OCI-LY1 (cell line): ENCODE measurements around the gene ACOX1.

Experiments used
- H2AFZ ChIP-seq: fragments of 200-600 bp; sonication (generic), shearing (Covaris generic); 2 replicates; pipeline ENCODE4 v1.6.0; 2014; ENCODE audit warnings: antibody characterized with exemption, mild to moderate bottlenecking, low read length
- H3F3A ChIP-seq: fragments of 200-600 bp; sonication (generic), shearing (Covaris generic); 2 replicates; pipeline ENCODE4 v1.6.0; 2014; ENCODE audit warnings: mild to moderate bottlenecking, antibody characterized with exemption, low read length, moderate library complexity; ENCODE audit not compliant: insufficient read depth
- H3K27ac ChIP-seq: fragments of 200-600 bp; sonication (generic); 2 replicates; pipeline ENCODE4 v1.5.1; 2014; ENCODE audit warnings: low read length, mixed run types, mild to moderate bottlenecking, low read depth; ENCODE audit not compliant: poor library complexity, severe bottlenecking
- H3K27me3 ChIP-seq: fragments of 200-600 bp; sonication (generic); 2 replicates; pipeline ENCODE4 v1.6.0; 2014; ENCODE audit warnings: antibody characterized with exemption, mild to moderate bottlenecking, low read length, moderate library complexity; ENCODE audit not compliant: insufficient read depth
- H3K36me3 ChIP-seq: fragments of 200-600 bp; sonication (generic); 2 replicates; pipeline ENCODE4 v1.6.1; 2014; ENCODE audit warnings: mild to moderate bottlenecking, antibody characterized with exemption, low read length, moderate library complexity, mixed read lengths; ENCODE audit not compliant: insufficient read depth
- H3K4me1 ChIP-seq: fragments of 200-600 bp; sonication (generic); 2 replicates; pipeline ENCODE4 v1.5.1; 2014; ENCODE audit warnings: mild to moderate bottlenecking, low read length, moderate library complexity; ENCODE audit not compliant: insufficient read depth, severe bottlenecking
- H3K4me2 ChIP-seq: fragments of 200-600 bp; sonication (generic), shearing (Covaris generic); 2 replicates; pipeline ENCODE4 v1.6.1; 2014; ENCODE audit warnings: low read length
- H3K4me3 ChIP-seq: fragments of 200-600 bp; sonication (generic); 2 replicates; pipeline ENCODE4 v1.5.1; 2014; ENCODE audit warnings: low read length, low read depth, mild to moderate bottlenecking, mixed read lengths; ENCODE audit not compliant: poor library complexity, severe bottlenecking
- H3K79me2 ChIP-seq: fragments of 200-600 bp; shearing (Covaris generic); 2 replicates; pipeline ENCODE4 v1.6.1; 2016; ENCODE audit warnings: mixed run types, low read length, mixed read lengths; ENCODE audit not compliant: insufficient read depth
- H3K9ac ChIP-seq: fragments of 200-600 bp; sonication (generic), shearing (Covaris generic); 2 replicates; pipeline ENCODE4 v1.6.1; 2014; ENCODE audit warnings: mild to moderate bottlenecking, low read length, mixed read lengths
- H3K9me2 ChIP-seq: fragments of 200-600 bp; sonication (generic), shearing (Covaris generic); 2 replicates; pipeline ENCODE4 v1.6.1; 2014; ENCODE audit warnings: low read depth, mild to moderate bottlenecking, low read length, mixed read lengths
- H3K9me3 ChIP-seq: fragments of 200-600 bp; shearing (Covaris generic); 2 replicates; pipeline ENCODE4 v1.6.1; 2014; ENCODE audit warnings: low read length, mixed read lengths
- H4K20me1 ChIP-seq: fragments of 200-600 bp; sonication (generic), shearing (Covaris generic); 2 replicates; pipeline ENCODE4 v1.6.0; 2016; ENCODE audit warnings: mild to moderate bottlenecking, low read length; ENCODE audit not compliant: insufficient read depth
- CTCF ChIP-seq: fragments of 200-600 bp; sonication (generic), shearing (Covaris generic); IDR thresholded peaks from 2 replicates; pipeline ENCODE4 v1.5.1; 2017; ENCODE audit warnings: mild to moderate bottlenecking, antibody characterized with exemption, low read length, moderate library complexity, mixed read lengths
- EZH2 ChIP-seq: fragments of 200-600 bp; sonication (generic), shearing (Covaris generic); IDR thresholded peaks from 2 replicates; pipeline ENCODE4 v1.8.0; 2017; ENCODE audit warnings: borderline replicate concordance, mixed run types, mild to moderate bottlenecking, antibody characterized with exemption, low read length, moderate library complexity, mixed read lengths

The ACOX1 gene

GRCh38 chr17:75900691-75901533 lies 78.1 kb downstream of the ACOX1 start:
- Histone ChIP-seq H3K9me2 (no peaks in the 10 kb centered on the region), H3K27me3 (no peaks in the 10 kb centered on the region), H3K4me2 (no peak overlapping the region), H3K27ac (no peak overlapping the region), H4K20me1 (no peaks in the 10 kb centered on the region), H3K4me3 (no peak overlapping the region), H3K79me2 (peaks cover 5% of the 10 kb centered on the region; the same call in 1 of the 2 replicates), H2AFZ (no peak overlapping the region), H3F3A (0 out of 2 replicates have a peak, but pooled peaks cover 4% of the 10 kb centered on the region), H3K9ac (no peak overlapping the region), H3K9me3 (no peaks in the 10 kb centered on the region), H3K36me3 (peaks cover 42% of the 10 kb centered on the region), H3K4me1 (peaks cover 31% of the 10 kb centered on the region)
- no peak for TF ChIP-seq EZH2
- no peak for TF ChIP-seq CTCF

GRCh38 chr17:75899767-75900468 lies 79.0 kb downstream of the ACOX1 start:
- peaks cover 5% of the 10 kb centered on the region; the same call in 1 of the 2 replicates for H3K79me2 ChIP-seq
- no peaks in the 10 kb centered on the region for H4K20me1 ChIP-seq
- TF ChIP-seq CTCF (no peak), EZH2 (no peak)
- H3K4me3 ChIP-seq, result no peak overlapping the region
- no peaks in the 10 kb centered on the region for H3K9me2 ChIP-seq
- no peak overlapping the region for H2AFZ ChIP-seq
- H3K4me2 ChIP-seq, result no peak overlapping the region
- no peak overlapping the region for H3K9ac ChIP-seq
- H3F3A ChIP-seq, result 0 out of 2 replicates have a peak, but pooled peaks cover 4% of the 10 kb centered on the region
- no peak overlapping the region for H3K27ac ChIP-seq
- H3K36me3 ChIP-seq, result peaks cover 42% of the 10 kb centered on the region
- H3K9me3 ChIP-seq, result no peaks in the 10 kb centered on the region
- H3K27me3 ChIP-seq, result no peaks in the 10 kb centered on the region
- peaks cover 36% of the 10 kb centered on the region for H3K4me1 ChIP-seq

DNA sequence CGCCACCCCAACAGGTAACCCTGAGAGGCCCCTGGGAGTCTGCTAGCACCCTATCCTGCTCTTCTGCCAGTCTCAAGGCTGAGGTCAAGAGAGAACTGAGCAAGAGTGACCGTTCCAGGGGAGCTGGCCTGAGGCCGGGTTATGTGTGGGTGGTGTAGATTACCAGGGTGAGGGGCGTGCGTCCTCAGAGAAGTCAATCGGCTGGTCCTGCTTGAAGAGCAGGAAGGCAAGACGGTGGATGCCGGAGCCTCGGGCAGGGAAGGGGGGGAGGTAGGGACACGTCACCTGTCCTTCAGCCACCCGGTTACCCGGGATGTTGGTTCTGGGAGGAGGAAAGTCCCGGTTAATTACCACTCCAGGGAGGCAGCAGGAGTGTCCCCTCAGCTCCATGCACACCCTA lies 79.6 kb downstream of the ACOX1 start:
- no peak overlapping the region for H2AFZ ChIP-seq
- H3K27me3 ChIP-seq, result no peaks in the 10 kb centered on the region
- no peak for TF ChIP-seq EZH2
- TF ChIP-seq CTCF, result no peak
- 0 out of 2 replicates have a peak, but pooled peaks cover 4% of the 10 kb centered on the region for H3F3A ChIP-seq
- peaks cover 42% of the 10 kb centered on the region for H3K36me3 ChIP-seq
- no peak overlapping the region for H3K4me3 ChIP-seq
- no peak overlapping the region for H3K4me2 ChIP-seq
- no peak overlapping the region for H3K27ac ChIP-seq
- no peaks in the 10 kb centered on the region for H4K20me1 ChIP-seq
- no peak overlapping the region for H3K9ac ChIP-seq
- no peaks in the 10 kb centered on the region for H3K9me2 ChIP-seq
- H3K79me2 ChIP-seq, result peaks cover 5% of the 10 kb centered on the region; the same call in 1 of the 2 replicates
- peaks cover 38% of the 10 kb centered on the region for H3K4me1 ChIP-seq
- H3K9me3 ChIP-seq, result no peaks in the 10 kb centered on the region
